Glomerular endothelial cell (primary cell): ENCODE results near the gene IBTK. TPM values are rescaled to one million over a fixed set of nuclear protein-coding genes. Genes with fewer than 3 reads are reported as not detected.
"Not testable (repeated sequence)": the region's sequence is repeated elsewhere in the genome, so short reads cannot be mapped to it uniquely, and the experiment has no call there.

Source experiments
- DNase-seq: peaks from one replicate; pipeline ENCODE4 v3.0.0-alpha.2; 2011; ENCODE audit warnings: low read depth, low spot score; ENCODE audit errors: extremely low read depth
- total RNA-seq: library from RNA; depleted of rRNA; stranded (reverse); fragments of >200 nt; gene quantifications from 2 replicates; pipeline ENCODE4 v1.2.3, GENCODE V29; 2015

IBTK gene, protein sequence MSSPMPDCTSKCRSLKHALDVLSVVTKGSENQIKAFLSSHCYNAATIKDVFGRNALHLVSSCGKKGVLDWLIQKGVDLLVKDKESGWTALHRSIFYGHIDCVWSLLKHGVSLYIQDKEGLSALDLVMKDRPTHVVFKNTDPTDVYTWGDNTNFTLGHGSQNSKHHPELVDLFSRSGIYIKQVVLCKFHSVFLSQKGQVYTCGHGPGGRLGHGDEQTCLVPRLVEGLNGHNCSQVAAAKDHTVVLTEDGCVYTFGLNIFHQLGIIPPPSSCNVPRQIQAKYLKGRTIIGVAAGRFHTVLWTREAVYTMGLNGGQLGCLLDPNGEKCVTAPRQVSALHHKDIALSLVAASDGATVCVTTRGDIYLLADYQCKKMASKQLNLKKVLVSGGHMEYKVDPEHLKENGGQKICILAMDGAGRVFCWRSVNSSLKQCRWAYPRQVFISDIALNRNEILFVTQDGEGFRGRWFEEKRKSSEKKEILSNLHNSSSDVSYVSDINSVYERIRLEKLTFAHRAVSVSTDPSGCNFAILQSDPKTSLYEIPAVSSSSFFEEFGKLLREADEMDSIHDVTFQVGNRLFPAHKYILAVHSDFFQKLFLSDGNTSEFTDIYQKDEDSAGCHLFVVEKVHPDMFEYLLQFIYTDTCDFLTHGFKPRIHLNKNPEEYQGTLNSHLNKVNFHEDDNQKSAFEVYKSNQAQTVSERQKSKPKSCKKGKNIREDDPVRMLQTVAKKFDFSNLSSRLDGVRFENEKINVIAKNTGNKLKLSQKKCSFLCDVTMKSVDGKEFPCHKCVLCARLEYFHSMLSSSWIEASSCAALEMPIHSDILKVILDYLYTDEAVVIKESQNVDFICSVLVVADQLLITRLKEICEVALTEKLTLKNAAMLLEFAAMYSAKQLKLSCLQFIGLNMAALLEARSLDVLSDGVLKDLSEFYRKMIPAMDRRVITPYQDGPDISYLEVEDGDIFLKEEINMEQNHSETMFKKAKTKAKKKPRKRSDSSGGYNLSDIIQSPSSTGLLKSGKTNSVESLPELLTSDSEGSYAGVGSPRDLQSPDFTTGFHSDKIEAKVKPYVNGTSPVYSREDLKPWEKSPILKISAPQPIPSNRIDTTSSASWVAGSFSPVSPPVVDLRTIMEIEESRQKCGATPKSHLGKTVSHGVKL (N-terminal part only)
- total RNA-seq: 18.0 and 23.2 TPM in 2 replicates

DNA sequence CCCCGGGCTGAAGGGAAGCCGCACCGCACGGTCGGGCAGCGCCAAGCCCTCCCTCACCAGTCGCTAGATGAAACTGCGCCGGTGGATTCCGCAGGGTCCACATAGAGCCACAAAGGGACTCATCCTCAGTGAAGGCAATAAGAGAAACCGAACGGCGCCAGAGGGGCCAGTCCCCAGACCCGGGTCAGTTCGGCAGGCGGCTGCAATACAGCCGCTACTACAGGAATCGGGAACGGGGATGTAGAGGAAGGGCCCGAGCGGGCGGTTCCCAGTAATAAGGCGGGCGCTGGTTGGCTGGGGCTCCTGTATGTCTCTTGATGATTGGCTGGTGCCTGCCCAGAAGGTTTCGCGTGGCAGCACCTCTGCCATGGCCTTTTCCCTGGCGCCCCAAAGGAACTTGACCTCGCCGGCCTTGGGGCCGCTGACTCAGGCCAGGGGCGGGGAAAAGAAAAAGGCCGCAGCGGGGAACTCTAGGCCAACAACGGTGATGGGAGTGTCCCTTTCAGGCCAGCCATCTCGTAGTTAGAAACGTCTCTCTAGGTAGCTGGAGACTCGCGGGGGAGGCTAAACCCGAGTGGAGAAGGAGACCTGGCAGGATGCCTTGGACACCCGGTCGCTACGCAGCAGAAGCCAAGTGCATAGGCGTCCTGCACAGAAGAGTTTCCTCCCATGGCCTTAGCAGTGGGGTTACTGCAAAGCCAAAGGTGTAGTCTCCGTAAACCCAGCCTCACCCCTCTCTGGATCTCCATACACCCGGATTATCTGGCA, at the start of gene IBTK:
Gene IBTK, minus strand, starts transcription at position 240 of the 768 bp plus-strand sequence. CDS start 7,258 bp downstream, outside the sequence.
- no peak for DNase-seq

DNA sequence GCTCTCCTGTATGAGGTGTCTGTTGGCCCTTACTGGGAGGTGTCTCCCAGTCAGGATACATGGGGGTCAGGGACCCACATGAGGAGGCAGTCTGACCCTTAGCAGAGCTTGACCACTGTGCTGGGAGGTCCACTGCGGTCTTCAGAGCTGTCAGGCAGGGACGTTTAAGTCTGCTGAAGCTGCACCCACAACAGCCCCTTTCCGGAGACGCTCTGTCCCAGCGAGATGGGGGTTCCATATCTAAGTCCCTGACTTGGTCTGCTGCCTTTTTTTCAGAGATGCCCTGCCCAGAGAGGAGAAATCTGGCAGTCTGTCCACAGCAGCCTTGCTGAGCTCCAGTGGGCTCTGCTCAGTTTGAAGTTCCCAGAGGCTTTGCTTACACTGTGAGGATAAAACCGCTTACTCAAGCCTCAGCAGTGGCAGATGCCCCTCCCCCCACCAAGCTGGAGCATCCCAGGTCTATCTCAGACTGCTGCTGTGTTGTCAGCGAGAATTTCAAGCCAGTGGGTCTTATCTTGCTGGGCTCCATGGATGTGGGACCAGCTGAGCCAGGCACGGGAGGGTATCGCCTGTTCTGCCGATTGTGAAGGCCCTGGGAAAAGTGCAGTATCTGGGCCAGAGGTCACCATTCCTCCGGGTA, 36.3 kb upstream of the IBTK start:
- no peak for DNase-seq

DNA sequence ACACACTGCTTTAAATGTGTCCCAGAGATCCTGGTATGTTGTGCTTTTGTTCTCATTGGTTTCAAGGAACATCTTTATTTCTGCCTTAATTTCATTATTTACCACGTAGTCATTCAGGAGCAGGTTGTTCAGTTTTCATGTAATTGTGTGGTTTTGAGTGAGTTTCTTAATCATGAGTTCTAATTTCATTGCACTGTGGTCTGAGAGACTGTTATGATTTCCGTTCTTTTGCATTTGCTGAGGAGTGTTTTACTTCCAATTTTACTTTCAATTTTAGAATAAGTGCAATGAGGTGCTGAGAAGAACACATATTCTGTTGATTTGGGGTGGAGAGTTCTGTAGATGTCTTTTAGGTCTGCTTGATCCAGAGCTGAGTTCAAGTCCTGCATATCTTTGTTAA, 34.0 kb upstream of the IBTK start:
- not testable (repeated sequence) for DNase-seq

DNA sequence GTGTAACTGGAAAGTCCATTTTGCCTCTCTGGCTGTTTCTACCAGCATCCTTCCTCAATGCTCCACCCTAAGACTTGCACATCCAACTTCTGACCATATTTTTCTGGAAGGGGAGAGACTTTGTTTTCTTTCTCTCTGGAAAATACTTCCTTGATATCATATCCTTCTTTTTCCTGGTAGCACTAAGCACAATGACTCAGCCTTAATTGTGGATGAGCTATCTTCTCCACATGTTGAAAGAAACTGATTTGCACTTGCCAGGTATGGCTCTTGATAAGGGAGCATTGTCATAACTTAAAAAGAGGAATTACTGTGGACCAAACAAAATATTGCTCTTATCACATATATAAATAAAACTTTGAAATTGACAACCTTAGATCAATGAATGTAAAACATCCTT, 30.1 kb upstream of the IBTK start:
- DNase-seq: no peak

DNA sequence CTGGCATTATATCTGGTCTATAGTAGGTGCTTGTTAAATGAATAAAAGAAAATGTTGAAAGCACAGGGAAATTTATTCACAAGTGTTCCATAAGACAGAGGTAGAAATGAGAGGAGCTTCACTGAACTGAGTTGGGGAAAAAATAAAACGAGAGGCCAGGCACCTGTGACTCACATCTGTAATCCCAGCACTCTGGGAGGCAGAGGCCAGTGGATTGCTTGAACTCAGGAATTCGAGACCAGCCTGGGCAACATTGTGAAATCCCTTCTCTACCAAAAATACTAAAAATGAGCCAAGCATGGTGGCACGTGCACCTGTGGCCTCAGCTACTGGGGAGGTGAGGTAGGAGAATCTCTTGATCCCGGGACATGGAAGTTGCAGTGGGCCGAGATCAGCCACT, 28.1 kb upstream of the IBTK start:
- no peak for DNase-seq

DNA sequence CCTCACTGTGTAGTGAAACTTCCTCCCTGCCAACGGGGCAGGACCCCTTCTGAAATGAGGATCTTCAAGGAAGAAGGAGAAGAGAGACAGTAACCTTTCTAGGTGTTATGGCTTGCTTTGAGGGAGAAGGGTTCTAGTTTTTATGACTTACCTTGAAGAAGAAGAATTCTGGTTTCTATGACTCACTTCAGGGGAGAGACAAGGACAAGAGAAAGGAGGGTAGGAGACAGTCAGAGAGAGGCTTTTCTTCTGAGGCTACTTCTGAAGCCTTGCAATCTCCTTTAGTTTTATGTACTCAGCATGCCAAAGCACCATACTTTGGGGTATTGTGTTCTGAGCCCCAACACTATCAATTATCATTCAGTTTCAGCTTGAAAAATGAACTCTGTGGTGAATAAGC, 25.8 kb upstream of the IBTK start:
- no peak for DNase-seq

DNA sequence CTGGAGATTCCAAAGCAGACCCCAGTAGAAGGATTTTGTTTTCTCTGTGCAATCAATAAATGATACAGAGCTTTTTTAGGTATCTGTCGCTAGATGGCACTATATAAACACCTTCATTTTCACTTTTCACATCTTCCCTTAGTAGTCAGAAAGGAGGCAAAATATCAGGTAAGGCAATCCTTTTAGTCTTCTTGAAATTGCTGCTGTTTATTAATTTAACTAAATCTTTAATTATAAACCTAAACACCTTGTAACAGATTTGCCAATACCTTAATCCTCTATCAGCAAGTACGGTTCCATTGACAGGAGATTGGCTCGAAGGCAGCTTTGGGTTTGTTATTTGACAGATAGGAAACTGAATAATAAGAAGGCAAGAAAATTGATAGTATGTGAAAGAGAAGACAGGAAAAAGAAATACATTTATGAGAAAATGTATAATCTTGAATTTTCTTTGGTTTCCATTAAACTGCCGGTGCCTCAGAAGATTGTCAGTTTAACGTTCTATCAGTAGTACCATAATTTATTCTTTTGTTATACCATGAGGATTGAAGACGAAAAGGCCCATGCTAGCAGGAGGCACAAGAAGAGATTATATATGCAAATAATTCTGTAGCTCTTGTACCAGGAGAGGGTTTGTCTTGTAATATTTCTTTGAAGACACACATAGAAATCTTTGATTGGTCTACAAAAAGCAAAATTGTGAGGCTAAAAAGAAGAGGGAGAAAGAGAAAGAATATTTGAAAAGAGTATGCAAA, 23.5 kb upstream of the IBTK start:
- no peak for DNase-seq

DNA sequence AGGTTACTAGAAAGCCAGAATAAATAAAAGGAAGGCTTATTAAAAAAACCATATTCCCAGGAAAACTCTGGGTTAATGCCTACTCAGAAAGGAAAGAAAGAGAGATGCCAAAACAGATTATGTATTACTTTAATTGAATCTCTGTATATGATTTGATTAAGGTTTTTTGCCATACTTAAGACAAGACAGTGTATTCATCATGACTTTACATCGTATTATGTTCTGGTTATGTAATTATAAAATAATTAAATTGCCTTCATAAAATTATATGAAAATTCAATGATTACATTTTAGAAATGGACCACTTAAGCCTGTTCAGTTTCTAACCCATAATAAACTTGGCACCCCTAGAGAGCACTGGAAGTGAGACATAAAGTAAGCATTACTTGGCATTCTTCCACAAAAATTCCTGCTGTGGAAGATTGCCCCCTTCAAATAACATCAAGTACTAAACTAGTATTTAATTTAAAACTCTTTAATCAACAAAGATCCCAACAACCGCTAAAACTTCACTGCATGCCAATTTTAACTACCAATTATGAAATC, 20.8 kb upstream of the IBTK start:
- no peak for DNase-seq

DNA sequence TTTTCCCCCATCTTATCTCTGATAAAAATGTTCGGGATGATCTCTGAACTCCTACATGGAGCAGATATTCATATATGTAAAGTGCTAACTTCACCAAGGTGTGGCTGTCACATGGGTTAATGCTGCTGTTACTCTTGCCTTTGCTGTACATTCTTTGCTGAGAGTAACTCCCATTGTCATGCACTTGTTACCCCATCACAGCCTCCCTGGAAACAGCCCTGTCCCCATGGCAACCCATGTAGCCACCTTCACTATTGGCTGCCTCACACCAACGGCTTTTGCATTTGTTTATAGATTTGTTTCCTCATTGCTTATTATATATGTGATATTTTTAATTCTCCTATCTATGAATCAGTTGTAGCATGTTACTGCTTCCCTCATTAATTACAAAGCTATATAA, 17.3 kb upstream of the IBTK start:
- DNase-seq: no peak

DNA sequence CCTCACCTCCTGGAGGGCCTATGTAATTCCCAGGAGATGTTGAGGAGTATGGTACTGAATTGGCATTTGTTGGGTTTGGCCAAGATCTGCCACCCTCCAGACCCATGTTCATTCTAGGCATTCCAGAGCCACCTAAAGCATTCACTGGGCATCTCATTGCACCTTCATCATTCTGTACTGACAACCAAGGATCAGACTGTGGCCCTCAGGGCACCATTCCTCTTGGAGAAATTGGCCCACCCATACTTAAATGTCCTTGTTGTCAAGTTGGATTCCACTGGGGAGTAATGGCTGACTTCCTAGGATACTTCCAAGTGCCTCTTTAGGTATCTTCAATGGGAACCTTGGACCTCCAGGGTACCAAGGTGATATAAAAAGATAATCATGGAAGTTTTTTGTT, 16.8 kb upstream of the IBTK start:
- DNase-seq: no peak

DNA sequence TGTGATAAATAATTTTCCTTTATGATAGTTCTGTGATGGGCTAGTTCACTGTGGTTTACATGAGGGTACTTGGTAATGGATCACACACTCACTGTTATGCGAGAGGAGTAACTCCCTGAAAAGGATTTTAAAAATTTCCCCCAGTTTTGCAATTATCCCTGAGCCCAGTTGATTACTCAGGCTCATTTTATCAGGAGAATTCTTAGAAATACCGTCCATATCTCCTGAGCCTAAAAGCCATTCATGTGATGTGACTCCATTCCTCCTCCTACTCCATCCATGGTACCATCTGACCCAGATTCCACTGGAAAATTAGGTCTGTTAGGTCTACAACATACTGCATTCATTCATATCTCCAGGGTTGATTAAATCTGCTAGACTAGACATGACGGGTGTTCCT, 16.4 kb upstream of the IBTK start:
- no peak for DNase-seq

DNA sequence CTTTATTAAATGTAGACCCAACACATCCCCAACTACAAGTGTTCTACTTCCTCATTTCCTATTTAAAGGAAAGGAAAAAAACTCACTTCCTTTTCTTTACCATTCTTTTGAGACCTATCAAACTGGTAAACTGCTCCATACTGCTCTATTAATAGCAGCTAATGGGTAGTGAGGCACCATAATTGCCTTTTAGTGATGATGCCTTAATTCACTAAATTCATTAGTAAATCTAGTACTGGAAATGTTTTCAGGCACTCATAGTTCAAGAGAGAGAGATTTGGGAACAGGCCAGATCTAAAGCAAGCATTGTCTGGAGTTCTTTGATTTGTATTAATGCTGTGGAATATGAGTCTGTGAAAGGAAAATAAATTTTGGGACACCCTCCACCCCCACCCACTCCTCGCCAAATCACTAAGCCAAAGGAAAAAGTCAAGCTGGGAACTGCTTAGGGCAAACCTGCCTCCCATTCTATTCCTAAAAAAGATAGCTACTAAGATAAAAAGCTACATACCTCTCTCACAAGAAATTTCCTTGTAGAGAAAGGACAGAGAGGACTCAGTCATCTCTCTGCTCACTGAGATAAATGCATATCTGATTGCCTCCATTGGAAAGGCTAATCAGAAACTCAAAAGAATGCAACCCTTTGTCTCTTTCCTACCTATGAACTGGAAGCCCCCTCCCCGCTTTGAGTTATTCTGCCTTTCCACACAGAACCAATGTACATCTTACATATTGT, 13.6 kb upstream of the IBTK start:
- DNase-seq: no peak

DNA sequence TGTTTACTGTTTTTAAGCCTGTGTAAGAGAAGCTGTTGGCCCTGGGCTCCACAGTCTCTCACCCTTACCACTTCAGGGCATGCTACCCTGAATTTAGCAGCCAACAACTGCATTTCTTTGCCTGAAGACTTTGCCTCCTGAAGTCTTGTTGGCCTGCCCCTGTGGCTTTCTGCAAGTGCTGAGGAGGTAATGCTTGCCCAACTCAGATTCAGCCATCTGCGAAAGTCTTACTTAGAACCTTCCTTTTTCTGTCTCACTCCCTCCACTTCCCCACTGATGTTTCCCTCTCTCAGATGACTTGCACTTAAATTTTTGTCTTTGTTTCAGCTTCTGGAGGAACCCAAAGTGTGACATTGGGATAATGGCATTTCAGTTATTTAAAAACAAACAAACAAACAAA, 11.8 kb upstream of the IBTK start:
- no peak for DNase-seq

DNA sequence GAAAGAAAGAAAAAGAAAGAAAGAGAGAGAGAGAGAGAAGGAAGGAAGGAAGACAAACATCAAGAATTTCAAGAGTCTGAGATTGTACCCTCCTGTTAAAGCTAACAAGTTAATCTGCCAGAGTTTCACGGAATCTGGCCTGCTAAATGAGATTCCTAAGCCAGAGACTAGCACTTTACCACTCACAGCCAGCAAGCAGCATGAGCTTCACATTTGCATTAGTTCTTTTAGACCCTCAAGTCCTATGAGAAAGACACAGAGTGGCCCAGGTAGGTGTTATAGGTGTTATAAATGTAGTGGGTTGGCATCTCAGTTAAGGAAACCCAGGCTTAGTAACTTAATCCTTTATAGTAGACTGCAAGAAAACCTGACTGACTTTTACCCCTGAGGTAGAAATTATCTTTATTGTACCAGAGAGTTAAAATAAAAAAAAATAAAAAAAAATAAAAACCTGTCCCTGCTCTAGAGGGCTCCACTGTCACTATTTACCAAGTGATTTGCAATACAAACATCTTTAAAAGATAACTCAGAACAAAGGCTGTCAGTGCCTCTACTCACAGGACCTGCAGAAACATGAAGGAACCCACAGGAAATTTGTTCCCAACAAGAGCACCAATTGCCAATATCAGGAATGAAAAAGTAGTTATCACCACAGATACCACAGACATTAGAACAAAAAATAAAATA, 9.7 kb upstream of the IBTK start:
- DNase-seq: no peak

DNA sequence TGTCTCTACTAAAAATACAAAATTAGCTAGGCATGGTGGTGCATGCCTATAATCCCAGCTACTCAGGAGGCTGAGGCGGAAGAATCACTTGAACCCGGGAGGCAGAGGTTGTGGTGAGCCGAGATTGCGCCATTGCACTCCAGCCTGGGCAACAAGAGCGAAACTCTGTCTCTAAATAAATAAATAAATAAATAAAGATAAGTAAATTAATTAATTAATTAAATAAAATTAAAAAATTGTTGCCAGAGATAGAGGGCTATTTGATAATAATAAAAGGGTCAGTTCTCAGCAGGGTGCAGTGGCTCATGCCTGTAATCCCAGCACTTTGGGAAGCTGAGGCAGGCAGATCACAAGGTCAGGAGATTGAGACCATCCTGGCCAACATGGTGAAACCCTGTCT, 7.2 kb upstream of the IBTK start:
- DNase-seq: not testable (repeated sequence)

DNA sequence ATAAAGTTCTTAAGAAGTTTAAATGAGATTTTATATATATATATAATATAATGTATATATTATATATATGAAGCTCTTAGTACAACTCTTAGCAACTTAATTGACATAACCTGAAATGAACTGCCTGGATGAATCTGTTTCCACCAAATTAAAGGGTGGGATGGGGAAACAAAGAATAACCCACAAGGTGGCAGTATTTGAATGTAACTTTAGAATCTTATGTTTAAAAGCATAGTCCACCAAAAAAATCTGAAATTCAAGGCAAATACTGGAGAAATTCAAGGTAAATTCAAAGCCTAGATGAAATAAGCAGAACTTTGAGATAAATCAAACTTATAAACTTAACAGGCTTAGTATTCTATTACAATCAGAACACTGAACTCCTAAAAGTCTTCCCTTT, 4.4 kb upstream of the IBTK start:
- DNase-seq: no peak

DNA sequence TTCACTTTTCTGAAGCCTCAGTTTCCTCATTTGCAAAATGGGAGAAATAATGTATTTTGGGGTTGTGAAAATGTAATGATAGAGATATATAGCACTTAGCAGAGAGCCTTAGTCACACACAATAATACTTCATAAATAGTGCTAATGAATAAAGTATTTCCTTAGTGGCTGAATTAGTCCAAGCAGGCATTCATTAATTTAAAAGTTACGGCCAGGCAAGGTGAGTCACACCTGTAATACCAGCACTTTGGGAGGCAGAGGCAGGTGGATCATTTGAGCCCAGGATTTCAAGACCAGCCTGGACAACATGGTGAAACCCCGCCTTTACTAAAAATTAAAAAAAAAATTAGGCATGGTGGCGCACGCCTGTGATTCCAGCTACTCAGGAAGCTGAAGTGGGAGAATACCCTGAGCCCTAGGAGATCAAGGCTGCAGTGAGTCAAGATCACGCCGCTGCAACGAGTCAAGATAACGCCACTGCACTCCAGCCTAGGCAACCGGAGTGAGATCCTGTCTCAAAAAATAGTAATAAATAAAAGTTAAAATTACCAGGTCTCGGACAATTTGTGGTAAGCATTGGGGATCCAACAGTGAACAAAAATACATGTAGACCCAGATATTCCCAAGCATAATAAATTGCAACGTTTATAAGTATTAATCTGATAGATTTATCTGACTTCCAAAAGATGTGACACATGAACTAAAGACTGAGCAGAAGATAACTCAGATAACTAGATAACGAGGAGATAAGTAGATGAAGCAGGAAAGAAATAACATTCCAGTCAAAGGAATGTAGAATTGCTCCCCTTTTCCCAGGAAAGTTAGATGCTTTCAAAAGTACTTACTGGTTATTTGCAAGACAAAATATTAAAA, 2.1 kb upstream of the IBTK start:
- DNase-seq: no peak
